ENCODE results near the gene PPIB.
A peak's percentile ranks its signal among the peaks of the same experiment; 100 is the strongest.

Gene PPIB

GRCh38 chr15:64158363-64159134 lies 4.3 kb downstream of the PPIB start:
- DNase-seq (ENCODE audit: low spot score): no peak

- no peak for DNase-seq (ENCODE audit: low spot score)
Observed at GRCh38 chr15:64157599-64158125, 5.2 kb downstream of the PPIB start.

- no peak for DNase-seq (ENCODE audit: low spot score)
Observed at GRCh38 chr15:64156652-64157331, 6.0 kb downstream of the PPIB start.

- no peak for DNase-seq (ENCODE audit: low spot score)
Observed at GRCh38 chr15:64155802-64156651, 6.8 kb downstream of the PPIB start.

- peak; percentile 96 for DNase-seq (ENCODE audit: low spot score)
Observed at GRCh38 chr15:64153480-64154367, 9.1 kb downstream of the PPIB start.

- peak; percentile 35 for DNase-seq (ENCODE audit: low spot score)
Observed at GRCh38 chr15:64152507-64153387, 10.1 kb downstream of the PPIB start.

GRCh38 chr15:64151727-64152506 lies 10.9 kb downstream of the PPIB start, which contains the start of gene SNX22:
TSS of gene SNX22 (plus strand) at chr15:64151731. CDS start at chr15:64151776, 45 bp downstream.
- DNase-seq (ENCODE audit: low spot score): peak; percentile 39

GRCh38 chr15:64149893-64150578 lies 12.8 kb downstream of the PPIB start:
- no peak for DNase-seq (ENCODE audit: low spot score)

GRCh38 chr15:64149424-64149823 lies 13.4 kb downstream of the PPIB start:
- no peak for DNase-seq (ENCODE audit: low spot score)

GRCh38 chr15:64148581-64148980 lies 14.2 kb downstream of the PPIB start:
- DNase-seq (ENCODE audit: low spot score): no peak

GRCh38 chr15:64148168-64148567 lies 14.7 kb downstream of the PPIB start:
- DNase-seq (ENCODE audit: low spot score): no peak

- no peak for DNase-seq (ENCODE audit: low spot score)
Observed at GRCh38 chr15:64146885-64147681, 15.7 kb downstream of the PPIB start.

GRCh38 chr15:64146520-64146884 lies 16.3 kb downstream of the PPIB start:
- DNase-seq (ENCODE audit: low spot score): no peak

- DNase-seq (ENCODE audit: low spot score): no peak
Observed at GRCh38 chr15:64146041-64146440, 16.8 kb downstream of the PPIB start.

GRCh38 chr15:64144565-64145281 lies 18.1 kb downstream of the PPIB start:
- DNase-seq (ENCODE audit: low spot score): no peak

GRCh38 chr15:64144192-64144564 lies 18.6 kb downstream of the PPIB start:
- no peak for DNase-seq (ENCODE audit: low spot score)

- no peak for DNase-seq (ENCODE audit: low spot score)
Observed at GRCh38 chr15:64143276-64143675, 19.5 kb downstream of the PPIB start.
